ENCODE data around the gene ERCC6L2. TPM values are rescaled to one million over a fixed set of nuclear protein-coding genes. Genes with fewer than 3 reads are reported as not detected.

ERCC6L2 gene
- polyA plus RNA-seq, 1 donor from 2014 or later: 72.6 TPM

DNA sequence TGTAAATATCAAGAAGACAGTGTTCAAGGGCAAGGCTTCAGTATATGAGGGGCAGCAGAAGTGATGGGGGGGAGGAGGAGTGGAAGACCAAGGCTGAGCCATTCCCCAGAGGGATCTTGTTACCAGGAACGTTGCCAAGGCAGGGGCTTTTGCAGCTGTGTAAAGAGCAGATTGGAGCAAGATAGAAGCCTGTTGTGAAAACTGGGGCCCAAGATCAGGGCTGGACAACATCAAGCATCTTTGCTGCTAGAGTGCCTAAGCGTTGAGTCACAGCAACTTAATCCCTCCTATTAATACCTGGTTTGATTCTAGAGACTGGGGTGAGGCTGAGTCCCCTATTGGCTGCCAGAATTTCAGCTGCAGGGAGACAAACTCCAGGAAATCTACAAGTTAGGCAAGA, 18.4 kb upstream of the ERCC6L2 start:
- TF ChIP-seq RAD21 (conservative IDR thresholded peaks at IDR 0.05) (no peak), MXI1 (conservative IDR thresholded peaks at IDR 0.05; ENCODE audit: poor library complexity, severe bottlenecking) (no peak), SMC3 (conservative IDR thresholded peaks at IDR 0.05; ENCODE audit: poor library complexity) (no peak), POLR2AphosphoS5 (IDR thresholded peaks at IDR 0.05) (no peak), EP300 (conservative IDR thresholded peaks at IDR 0.05; ENCODE audit: poor library complexity, severe bottlenecking) (no peak), EZH2 (IDR thresholded peaks at IDR 0.05; ENCODE audit: borderline replicate concordance, insufficient read depth, low read length, poor library complexity, severe bottlenecking) (no peak), TAF1 (IDR thresholded peaks at IDR 0.05; ENCODE audit: low read depth) (no peak)
- TF ChIP-seq, protein P1, sequence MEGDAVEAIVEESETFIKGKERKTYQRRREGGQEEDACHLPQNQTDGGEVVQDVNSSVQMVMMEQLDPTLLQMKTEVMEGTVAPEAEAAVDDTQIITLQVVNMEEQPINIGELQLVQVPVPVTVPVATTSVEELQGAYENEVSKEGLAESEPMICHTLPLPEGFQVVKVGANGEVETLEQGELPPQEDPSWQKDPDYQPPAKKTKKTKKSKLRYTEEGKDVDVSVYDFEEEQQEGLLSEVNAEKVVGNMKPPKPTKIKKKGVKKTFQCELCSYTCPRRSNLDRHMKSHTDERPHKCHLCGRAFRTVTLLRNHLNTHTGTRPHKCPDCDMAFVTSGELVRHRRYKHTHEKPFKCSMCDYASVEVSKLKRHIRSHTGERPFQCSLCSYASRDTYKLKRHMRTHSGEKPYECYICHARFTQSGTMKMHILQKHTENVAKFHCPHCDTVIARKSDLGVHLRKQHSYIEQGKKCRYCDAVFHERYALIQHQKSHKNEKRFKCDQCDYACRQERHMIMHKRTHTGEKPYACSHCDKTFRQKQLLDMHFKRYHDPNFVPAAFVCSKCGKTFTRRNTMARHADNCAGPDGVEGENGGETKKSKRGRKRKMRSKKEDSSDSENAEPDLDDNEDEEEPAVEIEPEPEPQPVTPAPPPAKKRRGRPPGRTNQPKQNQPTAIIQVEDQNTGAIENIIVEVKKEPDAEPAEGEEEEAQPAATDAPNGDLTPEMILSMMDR (IDR thresholded peaks at IDR 0.05; ENCODE audit: poor library complexity, severe bottlenecking): no peak
- TF ChIP-seq, protein P2, sequence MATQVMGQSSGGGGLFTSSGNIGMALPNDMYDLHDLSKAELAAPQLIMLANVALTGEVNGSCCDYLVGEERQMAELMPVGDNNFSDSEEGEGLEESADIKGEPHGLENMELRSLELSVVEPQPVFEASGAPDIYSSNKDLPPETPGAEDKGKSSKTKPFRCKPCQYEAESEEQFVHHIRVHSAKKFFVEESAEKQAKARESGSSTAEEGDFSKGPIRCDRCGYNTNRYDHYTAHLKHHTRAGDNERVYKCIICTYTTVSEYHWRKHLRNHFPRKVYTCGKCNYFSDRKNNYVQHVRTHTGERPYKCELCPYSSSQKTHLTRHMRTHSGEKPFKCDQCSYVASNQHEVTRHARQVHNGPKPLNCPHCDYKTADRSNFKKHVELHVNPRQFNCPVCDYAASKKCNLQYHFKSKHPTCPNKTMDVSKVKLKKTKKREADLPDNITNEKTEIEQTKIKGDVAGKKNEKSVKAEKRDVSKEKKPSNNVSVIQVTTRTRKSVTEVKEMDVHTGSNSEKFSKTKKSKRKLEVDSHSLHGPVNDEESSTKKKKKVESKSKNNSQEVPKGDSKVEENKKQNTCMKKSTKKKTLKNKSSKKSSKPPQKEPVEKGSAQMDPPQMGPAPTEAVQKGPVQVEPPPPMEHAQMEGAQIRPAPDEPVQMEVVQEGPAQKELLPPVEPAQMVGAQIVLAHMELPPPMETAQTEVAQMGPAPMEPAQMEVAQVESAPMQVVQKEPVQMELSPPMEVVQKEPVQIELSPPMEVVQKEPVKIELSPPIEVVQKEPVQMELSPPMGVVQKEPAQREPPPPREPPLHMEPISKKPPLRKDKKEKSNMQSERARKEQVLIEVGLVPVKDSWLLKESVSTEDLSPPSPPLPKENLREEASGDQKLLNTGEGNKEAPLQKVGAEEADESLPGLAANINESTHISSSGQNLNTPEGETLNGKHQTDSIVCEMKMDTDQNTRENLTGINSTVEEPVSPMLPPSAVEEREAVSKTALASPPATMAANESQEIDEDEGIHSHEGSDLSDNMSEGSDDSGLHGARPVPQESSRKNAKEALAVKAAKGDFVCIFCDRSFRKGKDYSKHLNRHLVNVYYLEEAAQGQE (IDR thresholded peaks at IDR 0.05; ENCODE audit: borderline replicate concordance): no peak
- H3K27me3 ChIP-seq (ENCODE audit: insufficient read depth, low read depth, low read length): no peaks in the 10 kb centered on the region
- no peaks in the 10 kb centered on the region for H3K9me2 ChIP-seq (ENCODE audit: insufficient read depth, low read length)
- no peak overlapping the region for H3K4me2 ChIP-seq (ENCODE audit: low read length)
- no peak overlapping the region for H3K9ac ChIP-seq (ENCODE audit: low read length)
- no peaks in the 10 kb centered on the region for H3K9me3 ChIP-seq (ENCODE audit: low read length)
- H3K4me3 ChIP-seq (ENCODE audit: low read length): no peak overlapping the region
- no peak overlapping the region for H3K27ac ChIP-seq (ENCODE audit: low read length)
- no peaks in the 10 kb centered on the region for H3K79me2 ChIP-seq (replicated peaks; ENCODE audit: insufficient read depth, low read length)
- H4K20me1 ChIP-seq (ENCODE audit: insufficient read depth): no peaks in the 10 kb centered on the region
- no peaks in the 10 kb centered on the region for H3K36me3 ChIP-seq (ENCODE audit: insufficient read depth, low read length)
- no peaks in the 10 kb centered on the region for H3F3A ChIP-seq (ENCODE audit: insufficient read depth, low read length, poor library complexity, severe bottlenecking)
- no peak overlapping the region for H2AFZ ChIP-seq (ENCODE audit: low read depth, low read length)

DNA sequence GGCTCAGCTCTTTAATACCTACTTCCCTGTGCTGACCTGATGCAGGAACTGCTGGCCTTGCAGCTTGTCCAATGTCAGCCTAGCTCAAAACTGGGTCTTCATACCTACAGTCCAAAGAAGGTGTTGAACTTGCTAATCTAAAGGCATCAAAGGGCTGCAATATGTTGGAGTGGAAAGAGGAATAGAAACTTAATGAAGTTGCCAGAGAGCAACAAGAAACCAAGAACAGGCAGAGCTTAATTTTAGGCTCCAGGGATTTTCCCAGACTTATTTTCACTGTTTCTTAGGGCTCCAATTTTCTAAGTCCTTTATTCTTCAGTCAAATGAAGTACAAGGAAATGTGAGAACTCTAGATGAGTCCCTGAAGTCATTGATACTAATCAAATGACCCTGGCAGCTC, 17.6 kb upstream of the ERCC6L2 start:
- TF ChIP-seq TAF1 (IDR thresholded peaks at IDR 0.05; ENCODE audit: low read depth): no peak
- no peak for TF ChIP-seq SMC3 (conservative IDR thresholded peaks at IDR 0.05; ENCODE audit: poor library complexity)
- TF ChIP-seq, protein P1 (IDR thresholded peaks at IDR 0.05; ENCODE audit: poor library complexity, severe bottlenecking): no peak
- TF ChIP-seq, protein P2 (IDR thresholded peaks at IDR 0.05; ENCODE audit: borderline replicate concordance): no peak
- no peak for TF ChIP-seq EP300 (conservative IDR thresholded peaks at IDR 0.05; ENCODE audit: poor library complexity, severe bottlenecking)
- TF ChIP-seq POLR2AphosphoS5 (IDR thresholded peaks at IDR 0.05): no peak
- no peak for TF ChIP-seq EZH2 (IDR thresholded peaks at IDR 0.05; ENCODE audit: borderline replicate concordance, insufficient read depth, low read length, poor library complexity, severe bottlenecking)
- no peak for TF ChIP-seq MXI1 (conservative IDR thresholded peaks at IDR 0.05; ENCODE audit: poor library complexity, severe bottlenecking)
- no peak for TF ChIP-seq RAD21 (conservative IDR thresholded peaks at IDR 0.05)

More for the DNA sequence above, 17.6 kb upstream of the ERCC6L2 start:
- H3K4me3 ChIP-seq (ENCODE audit: low read length): no peak overlapping the region
- H3K27me3 ChIP-seq (ENCODE audit: insufficient read depth, low read depth, low read length): no peaks in the 10 kb centered on the region
- no peak overlapping the region for H3K9ac ChIP-seq (ENCODE audit: low read length)
- no peaks in the 10 kb centered on the region for H4K20me1 ChIP-seq (ENCODE audit: insufficient read depth)
- H3F3A ChIP-seq (ENCODE audit: insufficient read depth, low read length, poor library complexity, severe bottlenecking): no peaks in the 10 kb centered on the region
- no peak overlapping the region for H3K4me2 ChIP-seq (ENCODE audit: low read length)
- H3K79me2 ChIP-seq (replicated peaks; ENCODE audit: insufficient read depth, low read length): no peaks in the 10 kb centered on the region
- H3K27ac ChIP-seq (ENCODE audit: low read length): no peak overlapping the region
- no peak overlapping the region for H2AFZ ChIP-seq (ENCODE audit: low read depth, low read length)
- H3K9me2 ChIP-seq (ENCODE audit: insufficient read depth, low read length): no peaks in the 10 kb centered on the region
- H3K9me3 ChIP-seq (ENCODE audit: low read length): no peaks in the 10 kb centered on the region
- no peaks in the 10 kb centered on the region for H3K36me3 ChIP-seq (ENCODE audit: insufficient read depth, low read length)

Measured in neural cell (in vitro differentiated cells).